ENCODE measurements around the gene ACBD4.

GRCh38 chr17:45127548-45128300 lies 7.8 kb upstream of the ACBD4 start:
- TF ChIP-seq EZH2 (IDR thresholded peaks at IDR 0.05; ENCODE audit: borderline replicate concordance, insufficient read depth, low read length, poor library complexity, severe bottlenecking) = no peak
- no peak for TF ChIP-seq POLR2AphosphoS5 (IDR thresholded peaks at IDR 0.05)
- TF ChIP-seq CTCF (IDR thresholded peaks at IDR 0.05; ENCODE audit: poor library complexity, severe bottlenecking) = no peak
- no peak for TF ChIP-seq REST (IDR thresholded peaks at IDR 0.05; ENCODE audit: borderline replicate concordance)
- TF ChIP-seq TAF1 (IDR thresholded peaks at IDR 0.05; ENCODE audit: low read depth) = no peak

All from neural cell (in vitro differentiated cells).